Lung (tissue), 12 donors: ENCODE measurements around the gene ESYT1. TPM values are rescaled to one million over a fixed set of nuclear protein-coding genes. Genes with fewer than 3 reads are reported as not detected.

Source experiments
- ATAC-seq: fragments of 200-7000 bp; cut with Tn5 transposase; one replicate; pipeline ENCODE4 v1.9.1; 2020; ENCODE audit warnings: moderate number of reproducible peaks; ENCODE audit not compliant: insufficient read depth, low FRiP score
- DNase-seq, 3 donors: peaks; one replicate each; pipeline ENCODE4 v3.0.0-alpha.2; 2013 to 2017
- H3K27ac ChIP-seq, 2 donors: one replicate each; pipeline ENCODE4 v1.5.1; 2013; ENCODE audit warnings: mild to moderate bottlenecking in 2 of 2, moderate library complexity in 2 of 2, control low read depth in 1 of 2, inconsistent platforms in 1 of 2, low read depth in 1 of 2, low read length in 1 of 2
- H3K27me3 ChIP-seq, 3 donors: one replicate each; pipeline ENCODE4 v1.5.1; 2013; ENCODE audit warnings: low read length in 2 of 3; ENCODE audit not compliant: control insufficient read depth in 3 of 3, insufficient read depth in 3 of 3
- H3K36me3 ChIP-seq, 4 donors: one replicate each; pipeline ENCODE4 v1.5.1; 2013; ENCODE audit warnings: low read length in 4 of 4, mild to moderate bottlenecking in 1 of 4, moderate library complexity in 1 of 4; ENCODE audit not compliant: control insufficient read depth in 4 of 4, insufficient read depth in 4 of 4
- H3K4me1 ChIP-seq, 5 donors: one replicate each; pipeline ENCODE4 v1.5.1; 2013; ENCODE audit warnings: low read length in 5 of 5, mild to moderate bottlenecking in 2 of 5, moderate library complexity in 1 of 5; ENCODE audit not compliant: control insufficient read depth in 5 of 5, insufficient read depth in 5 of 5
- H3K4me3 ChIP-seq: one replicate; pipeline ENCODE4 v1.5.1; 2013; ENCODE audit warnings: mild to moderate bottlenecking, control low read depth, moderate library complexity
- H3K9ac ChIP-seq, 2 donors: one replicate each; pipeline ENCODE4 v1.5.1; 2013; ENCODE audit warnings: low read length in 2 of 2, control low read depth in 1 of 2; ENCODE audit not compliant: insufficient read depth in 1 of 2
- H3K9me3 ChIP-seq, 4 donors: one replicate each; pipeline ENCODE4 v1.5.1; 2013; ENCODE audit warnings: low read length in 3 of 4, mild to moderate bottlenecking in 1 of 4, moderate library complexity in 1 of 4; ENCODE audit not compliant: control insufficient read depth in 4 of 4, insufficient read depth in 3 of 4
- CTCF ChIP-seq: IDR thresholded peaks from 2 replicates; pipeline ENCODE4 v1.5.1; 2012; ENCODE audit warnings: mild to moderate bottlenecking; ENCODE audit errors: control extremely low read depth, extremely low read depth
- WGBS, 2 donors: extraction: QIAGEN DNeasy Blood & Tissue Kit; methylation state at CpG; one replicate each; pipeline ENCODE4 v1.1.7; 2013; 5-methylcytosine and 5-hydroxymethylcytosine counted together
- polyA plus RNA-seq, 2 donors: library from polyadenylated mRNA; stranded (reverse); fragments of 200-250 nt; gene quantifications; one replicate each; pipeline ENCODE4 v1.2.1, GENCODE V29; 2013
- total RNA-seq, 2 donors: library from RNA; depleted of rRNA in 1 of 2; stranded (reverse); fragments of >200 nt in 1 of 2; gene quantifications; one replicate each; pipeline ENCODE4 v1.2.1, GENCODE V29; 2014 to 2021
- donor health status: control.
- donor health status: control.
- donor health status: Bipolar disorder and iron deficiency.
- donor health status: healthy.
- donor health status: DM: yes; HTN: yes; CAD: no.

The ESYT1 gene
- total and polyA plus RNA-seq, 4 donors, result 23.5 to 131 (median 64.2) TPM

- Histone ChIP-seq H3K36me3 (peaks cover 5 to 16% (median 8%) of the 10 kb centered on the region in 4 donors), H3K27me3 (no peaks in the 10 kb centered on the region), H3K4me3 (no peak overlapping the region), H3K9me3 (no peaks in the 10 kb centered on the region), H3K9ac (no peak overlapping the region), H3K4me1 (peaks cover 0 to 28% (median 10%) of the 10 kb centered on the region in 5 donors), H3K27ac (no peak overlapping the region)
- no peak for TF ChIP-seq CTCF
- WGBS, 2 donors, result 92 to 96% methylated on average over 11 of the region's 11 CpGs
- DNase-seq (no peak), ATAC-seq (no peak)
Observed at GRCh38 chr12:56121204-56121870, 6.7 kb upstream of the ESYT1 start.

GRCh38 chr12:56122637-56123036, 5.4 kb upstream of the ESYT1 start:
- Histone ChIP-seq H3K4me1 (peaks cover 0 to 39% (median 18%) of the 10 kb centered on the region in 5 donors), H3K9ac (no peak overlapping the region), H3K9me3 (no peaks in the 10 kb centered on the region), H3K36me3 (peaks cover 0 to 16% (median 7%) of the 10 kb centered on the region in 4 donors), H3K27me3 (no peaks in the 10 kb centered on the region), H3K4me3 (no peak overlapping the region), H3K27ac (no peak overlapping the region)
- DNase-seq, result no peak
- no peak for TF ChIP-seq CTCF
- 88 to 93% methylated on average over 2 of the region's 2 CpGs for WGBS, 2 donors
- ATAC-seq, result no peak

GRCh38 chr12:56124133-56124532, 3.9 kb upstream of the ESYT1 start:
- H3K4me3 ChIP-seq, result no peak overlapping the region
- H3K27me3 ChIP-seq, result no peaks in the 10 kb centered on the region
- no peak overlapping the region for H3K27ac ChIP-seq
- H3K4me1 ChIP-seq, result peaks cover 0 to 29% (median 18%) of the 10 kb centered on the region in 5 donors
- DNase-seq, result no peak
- WGBS, 2 donors, result 67 to 73% methylated on average over 4 of the region's 4 CpGs
- TF ChIP-seq CTCF, result no peak
- H3K9ac ChIP-seq, result no peak overlapping the region
- peaks cover 0 to 16% (median 7%) of the 10 kb centered on the region in 4 donors for H3K36me3 ChIP-seq
- no peaks in the 10 kb centered on the region for H3K9me3 ChIP-seq
- no peak for ATAC-seq
